Endometrial microvascular endothelial cells (primary cell): ENCODE measurements around the gene WDR59. TPM values are rescaled to one million over a fixed set of nuclear protein-coding genes. Genes with fewer than 3 reads are reported as not detected.
"Not testable (repeated sequence)": the region's sequence is repeated elsewhere in the genome, so short reads cannot be mapped to it uniquely, and the experiment has no call there.

ENCODE experiments used
- in situ Hi-C: cut with HindIII; loops from 2 replicates; pipeline ENCODE4 v1.10.0; 2017; ENCODE audit warnings: low sequenced_read_pairs, low pct_unique_long_range_greater_than_20kb; ENCODE audit errors: inconsistent ontology term
- total RNA-seq: library from RNA; depleted of rRNA; stranded (reverse); fragments of >200 nt; gene quantifications from one replicate; pipeline ENCODE4 v1.2.3, GENCODE V29; 2015; ENCODE audit errors: inconsistent ontology term

WDR59 gene
- total RNA-seq, 1 donor from 2014 or later: 23.5 TPM

DNA sequence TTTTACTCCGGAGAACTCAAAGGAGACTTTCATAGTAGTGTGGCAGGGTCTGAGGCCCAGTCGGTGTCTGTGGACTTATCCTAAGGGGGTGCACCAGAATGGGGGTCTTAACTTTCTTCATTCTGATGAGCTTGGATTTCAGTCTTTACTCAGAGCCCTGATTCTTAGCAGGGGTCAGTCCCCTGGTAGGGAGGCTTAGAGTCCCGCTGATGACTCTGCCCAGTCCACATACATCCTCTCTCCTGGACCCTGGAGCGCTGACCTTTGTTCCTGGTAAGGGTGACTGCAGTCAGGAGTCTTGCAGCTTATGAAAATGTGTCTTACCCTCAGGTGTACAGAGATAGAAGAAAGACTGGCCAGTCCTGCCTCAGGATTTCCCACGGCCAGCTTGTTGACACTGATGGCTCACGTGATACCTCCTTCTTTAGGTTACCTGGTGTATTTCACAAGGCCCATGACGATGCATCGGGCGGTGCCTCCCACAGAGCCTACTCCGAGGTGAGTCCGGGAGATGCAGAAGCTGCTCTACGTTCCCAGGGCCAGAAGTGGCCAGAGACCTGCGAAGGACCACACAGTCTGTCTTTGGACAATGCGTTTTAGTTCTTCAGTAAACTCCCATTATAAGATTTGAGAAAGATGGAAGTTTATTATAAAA is 141.4 kb downstream of the WDR59 start:
- in situ Hi-C loops: not testable (repeated sequence)

DNA sequence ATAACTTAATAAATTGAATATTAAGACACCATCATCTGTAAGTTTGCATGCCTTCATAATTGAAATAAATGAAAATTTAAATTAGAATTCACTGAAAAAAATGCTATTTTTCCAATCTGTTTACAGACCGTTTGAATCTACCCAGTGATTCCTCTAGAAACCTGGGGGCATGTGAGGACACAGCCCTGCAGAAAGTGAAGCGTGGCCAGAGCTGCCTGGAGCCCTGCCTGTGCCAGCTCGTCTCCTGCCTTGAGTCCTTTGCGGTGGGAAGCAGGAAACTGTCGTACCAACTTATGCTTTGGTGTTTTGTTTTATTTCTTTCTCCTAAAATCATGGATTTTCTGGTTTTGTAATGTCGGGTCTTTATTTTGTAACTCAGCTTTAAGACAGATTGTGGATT is 142.5 kb downstream of the WDR59 start:
- in situ Hi-C loops: no loop called here

DNA sequence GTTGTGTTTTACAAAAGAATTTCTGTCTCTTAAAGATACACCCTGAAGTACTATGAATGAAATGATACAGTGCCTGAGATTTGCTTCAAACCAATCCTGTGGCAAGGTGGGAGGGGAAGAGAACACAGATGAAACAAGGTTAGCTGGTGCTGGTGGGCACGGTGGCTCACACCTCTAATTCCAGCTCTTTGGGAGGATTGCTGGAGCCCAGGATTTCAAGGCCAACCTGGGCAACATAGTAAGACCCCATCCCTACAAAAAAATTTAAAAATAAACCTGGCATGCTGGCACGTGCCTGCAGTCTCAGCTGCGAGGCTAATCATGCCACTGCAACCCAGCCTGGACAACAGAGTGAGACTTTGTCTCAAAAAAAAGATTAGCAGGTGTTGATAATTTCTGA is 143.0 kb downstream of the WDR59 start:
- in situ Hi-C loops: no loop called here

DNA sequence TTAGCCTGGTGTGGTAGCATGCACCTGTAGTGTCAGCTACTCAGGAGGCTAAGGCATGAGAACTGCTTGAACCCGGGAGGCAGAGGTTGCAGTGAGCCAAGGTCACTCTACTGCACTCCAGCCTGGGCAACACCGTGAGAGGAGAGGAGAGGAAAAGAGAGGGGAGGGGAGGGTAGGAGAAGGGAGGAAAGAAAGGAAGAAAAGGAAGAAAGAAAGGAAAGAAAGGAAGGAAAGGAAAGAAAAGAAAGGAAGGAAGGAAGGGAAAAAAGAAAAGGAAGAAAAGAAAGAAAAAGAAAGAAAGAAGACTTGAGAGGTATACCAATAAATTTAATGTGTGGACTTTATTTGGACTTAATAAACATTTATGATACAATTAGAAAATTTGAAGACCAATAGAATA is 143.5 kb downstream of the WDR59 start:
- in situ Hi-C loops: no loop called here

DNA sequence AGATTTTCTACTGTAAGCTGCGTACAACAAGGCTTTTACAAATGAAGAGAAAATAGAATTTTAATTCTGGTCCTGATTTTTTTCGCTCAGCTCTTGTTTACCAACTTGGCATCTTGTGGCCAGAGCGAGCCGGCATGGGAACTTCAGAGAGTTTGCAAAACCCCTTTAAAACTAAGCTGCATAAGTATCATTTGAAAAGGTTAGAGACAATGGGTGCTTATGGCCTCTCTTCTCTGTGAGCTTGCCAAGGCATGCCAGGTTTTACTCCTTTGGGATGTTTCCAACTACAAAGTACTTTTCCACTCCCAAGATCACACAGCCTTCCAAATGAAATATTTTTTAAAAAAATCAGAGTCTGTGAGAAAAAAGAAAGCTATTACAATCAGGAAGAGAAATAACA is 147.9 kb downstream of the WDR59 start:
- in situ Hi-C loops: no loop called here

DNA sequence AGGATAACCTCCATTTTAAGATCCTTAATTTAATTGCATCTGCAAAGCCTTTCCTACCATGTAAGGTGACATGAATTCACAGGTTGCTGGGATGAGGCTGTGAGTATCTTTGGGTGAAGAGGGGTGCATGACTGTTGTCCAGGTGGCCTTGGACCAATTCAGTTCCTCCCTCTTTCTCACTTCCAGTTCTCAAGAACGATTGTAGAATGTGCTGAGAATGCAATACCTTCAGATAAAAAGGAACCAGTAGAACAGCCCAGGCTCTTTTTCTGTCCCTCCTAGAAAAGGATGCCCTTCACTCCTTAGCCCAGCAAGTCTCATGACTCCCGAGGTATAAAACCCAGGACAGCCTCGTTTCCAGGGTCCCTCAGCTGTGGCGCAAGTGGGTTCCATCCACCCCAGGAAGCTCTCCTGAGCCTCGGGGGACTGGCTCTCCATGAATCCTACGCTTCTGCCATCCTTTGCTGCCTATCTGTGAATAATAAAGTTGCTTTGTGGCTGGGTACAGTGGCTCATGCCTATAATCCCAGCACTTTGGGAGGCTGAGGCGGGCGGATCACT is 148.7 kb downstream of the WDR59 start:
- in situ Hi-C loops: no loop called here

DNA sequence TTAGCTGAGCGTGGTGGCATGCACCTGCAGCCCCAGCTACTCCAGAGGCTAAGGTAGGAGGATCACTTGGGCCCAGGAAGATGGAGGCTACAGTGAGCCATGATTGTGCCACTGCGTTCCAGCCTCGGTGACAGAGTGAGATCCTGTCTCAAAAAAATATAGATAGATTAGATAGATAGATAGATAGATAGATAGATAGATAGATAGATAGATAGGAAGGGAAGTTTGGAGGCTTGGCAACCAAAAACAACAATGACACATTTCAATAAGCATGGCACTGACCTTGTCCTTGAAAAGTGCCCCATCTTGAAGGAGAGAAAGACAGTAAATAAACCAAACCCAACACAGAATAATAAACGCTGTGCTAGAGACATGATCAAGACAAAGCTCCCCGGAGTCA is 152.7 kb downstream of the WDR59 start:
- in situ Hi-C loops: no loop called here

DNA sequence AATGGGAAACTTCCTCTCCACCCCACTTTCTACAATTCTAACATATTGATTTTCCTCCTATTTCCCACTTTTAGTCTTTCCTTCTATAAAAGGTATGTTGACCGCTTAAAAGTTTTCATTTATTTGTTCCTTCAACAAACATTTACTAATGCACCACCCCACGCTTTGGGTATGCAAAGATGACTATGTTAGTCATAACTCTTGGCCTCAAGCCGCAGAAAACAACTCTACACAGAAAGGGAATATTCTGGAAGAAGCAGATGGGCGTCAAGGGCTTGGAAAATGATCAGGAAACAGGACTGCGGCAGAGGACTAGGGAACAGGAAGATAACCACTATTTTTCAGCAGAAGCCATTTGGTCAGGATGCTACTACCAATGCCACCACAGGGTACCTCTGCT is 153.5 kb downstream of the WDR59 start:
- in situ Hi-C loops: no loop called here

DNA sequence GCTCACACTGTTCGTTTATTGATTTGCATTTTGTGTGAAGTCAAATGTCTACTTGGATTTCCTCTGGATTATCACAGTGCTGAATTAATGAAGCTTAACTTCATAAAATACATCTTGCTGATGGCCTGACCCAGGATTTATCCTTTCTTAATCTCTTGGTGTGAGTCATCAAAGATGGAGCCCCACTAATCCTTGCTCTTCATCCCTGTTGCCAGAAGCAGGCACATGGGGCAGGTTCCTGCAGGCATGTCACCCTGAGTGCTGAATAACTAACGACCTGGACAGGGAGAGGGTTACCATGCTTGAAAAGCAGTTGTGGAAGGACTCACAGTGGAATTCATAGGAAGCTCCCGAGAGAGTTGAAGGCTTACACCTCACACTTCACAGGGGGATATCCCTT is 154.3 kb downstream of the WDR59 start:
- in situ Hi-C loops: no loop called here

DNA sequence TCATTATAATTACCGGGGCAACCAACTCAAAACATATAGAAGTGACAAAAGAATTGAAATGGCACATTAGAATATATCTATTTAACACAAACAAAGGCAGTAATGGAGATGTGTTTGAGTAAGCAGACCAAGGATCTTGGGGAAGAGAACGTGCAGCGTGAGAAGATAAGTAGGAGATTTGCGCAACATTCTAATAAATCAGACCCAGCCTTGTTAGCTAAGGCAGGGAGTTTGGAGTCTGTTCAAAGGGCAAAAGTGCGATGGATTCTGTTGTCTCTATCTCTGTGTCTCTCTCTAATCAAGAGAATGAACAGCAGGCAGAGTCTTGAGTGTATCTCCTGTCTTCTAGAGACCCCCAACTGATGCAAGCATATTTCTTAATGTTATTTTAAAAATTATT is 155.3 kb downstream of the WDR59 start:
- in situ Hi-C loops: no loop called here

DNA sequence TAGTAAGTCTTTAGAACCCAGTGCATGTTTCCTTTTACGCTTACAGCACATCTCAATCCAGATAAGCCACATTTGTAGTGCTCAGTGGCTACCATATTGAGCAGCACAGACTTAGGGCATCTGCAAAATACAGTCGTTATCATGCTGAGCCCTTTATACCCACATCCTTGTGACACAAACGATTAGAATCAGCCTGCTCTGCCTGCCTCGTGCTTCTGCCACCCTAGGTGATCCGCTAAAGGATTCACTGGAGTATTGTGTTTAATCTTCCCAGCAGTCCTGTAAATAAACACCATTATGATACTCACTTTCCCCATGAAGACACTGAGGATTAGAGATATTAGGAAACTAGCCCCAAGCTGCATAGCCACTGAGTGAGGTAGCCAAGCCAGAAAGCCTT is 159.0 kb downstream of the WDR59 start:
- in situ Hi-C loops: no loop called here

DNA sequence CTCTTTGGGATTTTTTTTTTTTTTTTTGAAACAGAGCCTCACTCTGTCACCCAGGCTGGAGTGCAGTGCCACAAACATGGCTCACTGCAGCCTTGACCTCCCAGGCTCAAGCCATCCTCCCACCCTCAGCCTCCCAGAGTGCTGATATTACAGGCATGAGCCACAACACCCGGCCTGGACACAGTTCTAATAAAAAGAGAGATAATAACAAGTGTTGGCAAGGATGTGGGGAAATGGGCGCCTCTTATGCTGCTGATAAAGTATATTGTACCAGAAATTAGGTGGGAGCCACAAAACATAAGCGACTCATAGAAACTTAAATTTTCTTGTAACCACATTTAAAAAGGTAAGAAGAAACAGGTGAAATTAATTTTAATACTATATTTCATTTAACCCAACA is 159.9 kb downstream of the WDR59 start:
- in situ Hi-C loops: no loop called here

Other genes with a start within 250 kb of the WDR59 start
- gene FA2H, start 210.3 kb downstream of the WDR59 start, total RNA-seq: not detected
- gene ZNRF1, start 13.9 kb upstream of the WDR59 start, total RNA-seq: 16.5 TPM
- gene LDHD, start 131.7 kb upstream of the WDR59 start, total RNA-seq: 0.09 TPM
- 3.8 TPM for gene ZFP1, start 163.4 kb upstream of the WDR59 start, total RNA-seq
- not detected for gene CTRB2, start 222.0 kb upstream of the WDR59 start, total RNA-seq
- not detected for gene CTRB1, start 233.9 kb upstream of the WDR59 start, total RNA-seq